ENCODE results near the gene GTF2A1L.
A peak's percentile ranks its signal among the peaks of the same experiment; 100 is the strongest.
"Not testable (repeated sequence)": the region's sequence is repeated elsewhere in the genome, so short reads cannot be mapped to it uniquely, and the experiment has no call there.

Gene GTF2A1L

GRCh38 chr2:48590017-48590416, 27.6 kb upstream of the GTF2A1L start:
- no peak for TF ChIP-seq CTCF (IDR thresholded peaks at IDR 0.05; ENCODE audit: control insufficient read depth, insufficient read depth, low read depth, low read length, missing control alignments)
- no peak for DNase-seq (ENCODE audit: low read depth)
- H3K4me3 ChIP-seq (ENCODE audit: control insufficient read depth, low read depth, low read length): no peak overlapping the region

GRCh38 chr2:48592067-48592466, 25.6 kb upstream of the GTF2A1L start:
- no peak for TF ChIP-seq CTCF (IDR thresholded peaks at IDR 0.05; ENCODE audit: control insufficient read depth, insufficient read depth, low read depth, low read length, missing control alignments)
- no peak overlapping the region for H3K4me3 ChIP-seq (ENCODE audit: control insufficient read depth, low read depth, low read length)
- no peak for DNase-seq (ENCODE audit: low read depth)

GRCh38 chr2:48596751-48597150, 20.9 kb upstream of the GTF2A1L start:
- DNase-seq (ENCODE audit: low read depth); H3K4me3 ChIP-seq (ENCODE audit: control insufficient read depth, low read depth, low read length): not testable (repeated sequence)

- no peak for DNase-seq (ENCODE audit: low read depth)
- TF ChIP-seq CTCF (IDR thresholded peaks at IDR 0.05; ENCODE audit: control insufficient read depth, insufficient read depth, low read depth, low read length, missing control alignments): no peak
- H3K4me3 ChIP-seq (ENCODE audit: control insufficient read depth, low read depth, low read length): no peak overlapping the region
Measured at GRCh38 chr2:48597492-48597891, 20.2 kb upstream of the GTF2A1L start.

- DNase-seq (ENCODE audit: low read depth): no peak
- TF ChIP-seq CTCF (IDR thresholded peaks at IDR 0.05; ENCODE audit: control insufficient read depth, insufficient read depth, low read depth, low read length, missing control alignments): peak; percentile 63
- H3K4me3 ChIP-seq (ENCODE audit: control insufficient read depth, low read depth, low read length): no peak overlapping the region
Measured at GRCh38 chr2:48600204-48600813, 17.3 kb upstream of the GTF2A1L start.

GRCh38 chr2:48600917-48601316, 16.7 kb upstream of the GTF2A1L start:
- H3K4me3 ChIP-seq (ENCODE audit: control insufficient read depth, low read depth, low read length): no peak overlapping the region
- TF ChIP-seq CTCF (IDR thresholded peaks at IDR 0.05; ENCODE audit: control insufficient read depth, insufficient read depth, low read depth, low read length, missing control alignments): no peak
- DNase-seq (ENCODE audit: low read depth): peak; percentile 27

- DNase-seq (ENCODE audit: low read depth): no peak
- H3K4me3 ChIP-seq (ENCODE audit: control insufficient read depth, low read depth, low read length): no peak overlapping the region
- TF ChIP-seq CTCF (IDR thresholded peaks at IDR 0.05; ENCODE audit: control insufficient read depth, insufficient read depth, low read depth, low read length, missing control alignments): peak; percentile 29
Measured at GRCh38 chr2:48601349-48601748, 16.3 kb upstream of the GTF2A1L start.
